ENCODE measurements around the gene IL19. TPM values are rescaled to one million over a fixed set of nuclear protein-coding genes. Genes with fewer than 3 reads are reported as not detected.

The IL19 gene
- total RNA-seq, 1 experiment from 2014 or later, result not detected

DNA sequence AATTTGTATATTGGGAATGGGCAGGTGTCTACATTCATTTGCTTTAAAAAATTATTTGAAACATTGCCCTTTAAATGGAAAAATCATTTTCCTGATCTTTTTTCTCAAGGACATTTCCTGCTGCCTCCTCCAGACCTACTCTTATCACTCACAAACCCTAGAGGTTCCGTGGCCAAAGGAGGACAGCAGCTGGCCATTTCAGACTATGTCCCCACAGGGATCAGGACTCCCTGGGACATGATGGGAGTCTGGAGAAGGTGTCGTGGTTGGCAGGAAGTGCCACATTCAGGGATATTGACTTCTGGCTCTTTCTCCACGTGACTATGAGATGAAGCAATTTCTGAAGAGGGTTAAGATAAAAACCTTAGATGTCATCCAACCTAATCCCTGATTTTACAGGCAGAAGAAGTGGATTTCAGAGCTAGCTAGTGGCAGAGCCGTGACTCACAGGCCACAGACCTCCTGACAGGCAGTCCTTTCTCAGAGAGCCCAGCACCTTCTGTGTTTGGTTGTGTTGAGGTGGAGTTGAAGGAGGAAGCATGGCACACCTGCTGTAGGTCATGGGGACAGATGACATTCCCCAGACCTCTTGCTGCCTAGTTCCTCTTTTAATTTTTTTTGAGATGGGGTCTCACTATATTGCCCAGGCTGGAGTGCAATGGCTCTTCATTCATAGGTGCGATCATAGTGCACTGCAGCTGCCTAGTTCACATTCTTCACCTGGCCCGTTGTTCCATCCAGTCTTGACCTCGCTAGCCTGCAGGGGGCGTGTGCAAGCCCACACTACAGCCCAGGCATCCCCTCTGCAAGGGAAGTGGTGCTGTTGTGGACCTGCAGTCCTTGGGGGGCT, 27.2 kb downstream of the IL19 start:
- H3T11ph ChIP-seq (ENCODE audit: low read length), result no peak overlapping the region
- no peak overlapping the region for H2BK20ac ChIP-seq (ENCODE audit: low read depth, low read length, poor library complexity, severe bottlenecking)
- H3K27ac Mint-ChIP-seq, result no peak overlapping the region
- no peak overlapping the region for H3K4me2 ChIP-seq (ENCODE audit: insufficient read depth, insufficient read length, low read length)
- no peak overlapping the region for H2BK12ac ChIP-seq (ENCODE audit: insufficient read length, low read depth, low read length)
- H3K4me1 ChIP-seq (ENCODE audit: insufficient read depth, low read length), result no peaks in the 10 kb centered on the region
- H3K27ac ChIP-seq (ENCODE audit: insufficient read length, low read depth, low read length), result no peak overlapping the region
- no peaks in the 10 kb centered on the region for H3K9me3 Mint-ChIP-seq
- H3K79me2 ChIP-seq (ENCODE audit: insufficient read depth, low read length), result no peaks in the 10 kb centered on the region
- no peaks in the 10 kb centered on the region for H3K27me3 ChIP-seq (ENCODE audit: insufficient read depth, low read length)
- no peak overlapping the region for H4K91ac ChIP-seq (ENCODE audit: insufficient read length, low read depth, low read length)
- no peak overlapping the region for H3K56ac ChIP-seq (ENCODE audit: insufficient read length, low read depth, low read length)
- H2BK15ac ChIP-seq (ENCODE audit: low read depth, low read length), result no peak overlapping the region
- no peak overlapping the region for H4K5ac ChIP-seq (ENCODE audit: insufficient read length, low read depth, low read length)
- no peak overlapping the region for H2AK5ac ChIP-seq (ENCODE audit: insufficient read length, low read length)
- H3K27me3 Mint-ChIP-seq (ENCODE audit: low read depth), result peaks cover 25% of the 10 kb centered on the region
- no peaks in the 10 kb centered on the region for H3K23me2 ChIP-seq (ENCODE audit: insufficient read length, low read depth, low read length, poor library complexity, severe bottlenecking)
- no peaks in the 10 kb centered on the region for H3K9me3 ChIP-seq (ENCODE audit: control insufficient read depth, low read depth, low read length)
- H3K14ac ChIP-seq (ENCODE audit: insufficient read depth, low read length), result no peak overlapping the region
- WGBS (ENCODE audit: extremely low coverage, insufficient read length, low lambda C conversion rate), result no CpG with 5 or more reads among the region's 8 CpGs
- H3K4me1 Mint-ChIP-seq, result peaks cover 8 to 9% of the 10 kb centered on the region in 2 experiments
- no peak overlapping the region for H2AFZ ChIP-seq (ENCODE audit: low read length)
- no peak overlapping the region for H3K4ac ChIP-seq (ENCODE audit: low read depth, low read length)
- H3K4me3 Mint-ChIP-seq, result no peak overlapping the region
- no peak overlapping the region for H2BK5ac ChIP-seq (ENCODE audit: insufficient read length, low read length)
- no peak overlapping the region for H3K9ac ChIP-seq (ENCODE audit: extremely low read depth, insufficient read length, low read length)
- no peak overlapping the region for H3K23ac ChIP-seq (ENCODE audit: insufficient read length, low read depth, low read length)
- no peak overlapping the region for H3K18ac ChIP-seq (ENCODE audit: insufficient read length, low read depth, low read length)
- no peaks in the 10 kb centered on the region for H3K36me3 Mint-ChIP-seq (ENCODE audit: insufficient read depth in 1 of 3, low read depth in 3 of 3)
- TF ChIP-seq, protein P1, sequence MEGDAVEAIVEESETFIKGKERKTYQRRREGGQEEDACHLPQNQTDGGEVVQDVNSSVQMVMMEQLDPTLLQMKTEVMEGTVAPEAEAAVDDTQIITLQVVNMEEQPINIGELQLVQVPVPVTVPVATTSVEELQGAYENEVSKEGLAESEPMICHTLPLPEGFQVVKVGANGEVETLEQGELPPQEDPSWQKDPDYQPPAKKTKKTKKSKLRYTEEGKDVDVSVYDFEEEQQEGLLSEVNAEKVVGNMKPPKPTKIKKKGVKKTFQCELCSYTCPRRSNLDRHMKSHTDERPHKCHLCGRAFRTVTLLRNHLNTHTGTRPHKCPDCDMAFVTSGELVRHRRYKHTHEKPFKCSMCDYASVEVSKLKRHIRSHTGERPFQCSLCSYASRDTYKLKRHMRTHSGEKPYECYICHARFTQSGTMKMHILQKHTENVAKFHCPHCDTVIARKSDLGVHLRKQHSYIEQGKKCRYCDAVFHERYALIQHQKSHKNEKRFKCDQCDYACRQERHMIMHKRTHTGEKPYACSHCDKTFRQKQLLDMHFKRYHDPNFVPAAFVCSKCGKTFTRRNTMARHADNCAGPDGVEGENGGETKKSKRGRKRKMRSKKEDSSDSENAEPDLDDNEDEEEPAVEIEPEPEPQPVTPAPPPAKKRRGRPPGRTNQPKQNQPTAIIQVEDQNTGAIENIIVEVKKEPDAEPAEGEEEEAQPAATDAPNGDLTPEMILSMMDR (conservative IDR thresholded peaks at IDR 0.05), result peak; percentile 79
- no peaks in the 10 kb centered on the region for H4K20me1 ChIP-seq (ENCODE audit: control insufficient read depth, insufficient read depth, insufficient read length)
- H2BK120ac ChIP-seq (ENCODE audit: low read depth, low read length, poor library complexity, severe bottlenecking), result no peak overlapping the region
- peak; percentile 65 for DNase-seq
- H4K8ac ChIP-seq (replicated peaks; ENCODE audit: insufficient read length, low read depth, low read length), result no peak overlapping the region
- no peaks in the 10 kb centered on the region for H3K79me1 ChIP-seq (ENCODE audit: insufficient read depth, low read depth, low read length, poor library complexity, severe bottlenecking)

Data from H9 (cell line).